Sigmoid colon (tissue), 7 donors: ENCODE data around the gene PYGB. TPM values are rescaled to one million over a fixed set of nuclear protein-coding genes. Genes with fewer than 3 reads are reported as not detected.
"Not testable (repeated sequence)": the region's sequence is repeated elsewhere in the genome, so short reads cannot be mapped to it uniquely, and the experiment has no call there.

ENCODE experiments used
- DNase-seq: peaks from one replicate; pipeline ENCODE4 v3.0.0-alpha.2; 2019
- H3K27ac ChIP-seq, 4 donors: fragments of 200-600 bp; sonication (generic); one replicate each; pipeline ENCODE4 v1.5.1; 2016 to 2019; ENCODE audit warnings: mild to moderate bottlenecking in 1 of 4
- H3K27me3 ChIP-seq, 3 donors: fragments of 200-600 bp; sonication (generic); one replicate each; pipeline ENCODE4 v1.5.1; 2019; ENCODE audit warnings: mild to moderate bottlenecking in 1 of 3
- H3K36me3 ChIP-seq, 4 donors: fragments of 200-600 bp; sonication (generic); one replicate each; pipeline ENCODE4 v1.5.1; 2016 to 2019
- H3K4me1 ChIP-seq, 4 donors: fragments of 200-600 bp; sonication (generic); one replicate each; pipeline ENCODE4 v1.5.1; 2017 to 2019
- H3K4me3 ChIP-seq, 4 donors: fragments of 200-600 bp; sonication (generic); one replicate each; pipeline ENCODE4 v1.5.1; 2017 to 2019; ENCODE audit warnings: mild to moderate bottlenecking in 2 of 4, moderate library complexity in 1 of 4
- H3K9me3 ChIP-seq, 4 donors: fragments of 200-600 bp in 3 of 4; sonication (generic) in 3 of 4; one replicate each; pipeline versions ENCODE4 v1.5.1 to v1.6.1; 2013 to 2019
- CTCF ChIP-seq, 4 experiments: fragments of 450-650 bp in 3 of 4; fragments of 200-600 bp in 1 of 4; IDR thresholded peaks; one replicate each; pipeline ENCODE4 v1.5.1; 2016 to 2019; ENCODE audit warnings: antibody characterized with exemption in 4 of 4, mild to moderate bottlenecking in 3 of 4, moderate library complexity in 2 of 4
- EP300 ChIP-seq, 4 donors: sonication (generic); formaldehyde crosslinking; IDR thresholded peaks; one replicate each; pipeline ENCODE4 v1.6.1; 2017; ENCODE audit warnings: antibody characterized with exemption in 4 of 4
- POLR2A ChIP-seq, 2 donors: fragments of 450-650 bp; IDR thresholded peaks; one replicate each; pipeline ENCODE4 v1.6.1; 2016; ENCODE audit warnings: antibody characterized with exemption in 2 of 2, mild to moderate bottlenecking in 2 of 2, moderate library complexity in 2 of 2
- POLR2AphosphoS5 ChIP-seq, 4 donors: sonication (generic); formaldehyde crosslinking; IDR thresholded peaks; one replicate each; pipeline ENCODE4 v1.6.1; 2017; ENCODE audit warnings: antibody characterized with exemption in 4 of 4
- WGBS, 2 donors: extraction: QIAGEN DNeasy Blood & Tissue Kit; methylation state at CpG; one replicate each; pipeline ENCODE4 v1.1.7; 2013; 5-methylcytosine and 5-hydroxymethylcytosine counted together
- intact Hi-C: fragments of 100-400 bp; cut with DNase I; formaldehyde crosslinking; loops from one replicate; pipeline ENCODE4 v1.15.1; 2023
- polyA plus RNA-seq, 3 donors: library from polyadenylated mRNA; stranded (reverse); fragments of 200-250 nt; gene quantifications; one replicate each; pipeline ENCODE4 v1.2.3, GENCODE V29; 2013
- total RNA-seq, 4 donors: library from RNA; depleted of rRNA; stranded (reverse); fragments of >200 nt; gene quantifications; one replicate each; pipeline ENCODE4 v1.1.0, GENCODE V29; 2016
- donor health status: healthy with polysubstance abuse.
- donor health status: Bipolar disorder and iron deficiency.
- donor health status: healthy.

The PYGB gene
- total and polyA plus RNA-seq, 7 donors, result 45.6 to 317 (median 198) TPM

- no peaks in the 10 kb centered on the region for H3K9me3 ChIP-seq
- no peaks in the 10 kb centered on the region for H3K36me3 ChIP-seq
- no peak for TF ChIP-seq CTCF (IDR thresholded peaks at IDR 0.05)
- TF ChIP-seq EP300 (IDR thresholded peaks at IDR 0.05), result no peak
- TF ChIP-seq POLR2A (IDR thresholded peaks at IDR 0.05), result no peak
- no peak for TF ChIP-seq POLR2AphosphoS5 (IDR thresholded peaks at IDR 0.05)
- no peaks in the 10 kb centered on the region for H3K27me3 ChIP-seq
- WGBS, 2 donors, result 84 to 88% methylated on average over 15 of the region's 15 CpGs
- intact Hi-C loops, result no loop called here
- H3K4me1 ChIP-seq, result peaks cover 0 to 24% (median 20%) of the 10 kb centered on the region in 4 donors
- H3K4me3 ChIP-seq, result no peak overlapping the region
- no peak for DNase-seq
- H3K27ac ChIP-seq, result peak overlapping the region in 2 of 4 donors; percentile 78 to 83
Measured at GRCh38 chr20:25236450-25237304, 11.2 kb upstream of the PYGB start.

GRCh38 chr20:25237610-25238318 is 10.1 kb upstream of the PYGB start:
- peak in 3 of 4 donors; percentile 47 to 84 (median 69) for TF ChIP-seq POLR2AphosphoS5 (IDR thresholded peaks at IDR 0.05)
- TF ChIP-seq CTCF (IDR thresholded peaks at IDR 0.05), result no peak
- peak in 3 of 4 donors; percentile 41 to 90 (median 77) for TF ChIP-seq EP300 (IDR thresholded peaks at IDR 0.05)
- H3K4me3 ChIP-seq, result no peak overlapping the region
- H3K4me1 ChIP-seq, result peaks cover 0 to 24% (median 20%) of the 10 kb centered on the region in 4 donors
- intact Hi-C loops, result no loop called here
- 46 to 61% methylated on average over 10 of the region's 10 CpGs for WGBS, 2 donors
- H3K9me3 ChIP-seq, result no peaks in the 10 kb centered on the region
- H3K27me3 ChIP-seq, result no peaks in the 10 kb centered on the region
- no peaks in the 10 kb centered on the region for H3K36me3 ChIP-seq
- DNase-seq, result peak; percentile 87
- H3K27ac ChIP-seq, result peak overlapping the region; percentile 61 to 83 (median 72)

- H3K4me3 ChIP-seq, result no peak overlapping the region
- H3K27ac ChIP-seq, result peak overlapping the region; percentile 61 to 83 (median 72)
- 94 to 96% methylated on average over 12 of the region's 12 CpGs for WGBS, 2 donors
- no peaks in the 10 kb centered on the region for H3K27me3 ChIP-seq
- peak; percentile 50 for DNase-seq
- H3K36me3 ChIP-seq, result no peaks in the 10 kb centered on the region
- intact Hi-C loops, result no loop called here
- peaks cover 0 to 20% (median 18%) of the 10 kb centered on the region in 4 donors for H3K4me1 ChIP-seq
- TF ChIP-seq CTCF (IDR thresholded peaks at IDR 0.05) (no peak), EP300 (IDR thresholded peaks at IDR 0.05) (no peak)
- no peaks in the 10 kb centered on the region for H3K9me3 ChIP-seq
Measured at GRCh38 chr20:25238319-25239037, 9.4 kb upstream of the PYGB start.

- H3K4me3 ChIP-seq, result no peak overlapping the region
- peak overlapping the region in 1 of 4 donors; percentile 83 for H3K27ac ChIP-seq
- peak; percentile 58 for DNase-seq
- 86 to 95% methylated on average over 19 of the region's 19 CpGs for WGBS, 2 donors
- TF ChIP-seq CTCF (IDR thresholded peaks at IDR 0.05) (no peak), POLR2A (IDR thresholded peaks at IDR 0.05) (no peak), POLR2AphosphoS5 (IDR thresholded peaks at IDR 0.05) (no peak), EP300 (IDR thresholded peaks at IDR 0.05) (no peak)
- intact Hi-C loops, result no loop called here
- no peaks in the 10 kb centered on the region for H3K27me3 ChIP-seq
- H3K9me3 ChIP-seq, result no peaks in the 10 kb centered on the region
- peaks cover 0 to 18% (median 17%) of the 10 kb centered on the region in 4 donors for H3K4me1 ChIP-seq
- no peaks in the 10 kb centered on the region for H3K36me3 ChIP-seq
Measured at GRCh38 chr20:25239387-25240370, 8.2 kb upstream of the PYGB start.

- peaks cover 0 to 18% (median 17%) of the 10 kb centered on the region in 4 donors for H3K4me1 ChIP-seq
Measured at GRCh38 chr20:25240851-25241658, 6.8 kb upstream of the PYGB start.

GRCh38 chr20:25241659-25241955 is 6.3 kb upstream of the PYGB start:
- H3K4me1 ChIP-seq, result peaks cover 0 to 22% (median 17%) of the 10 kb centered on the region in 4 donors
- H3K4me3 ChIP-seq, DNase-seq, H3K27ac ChIP-seq, H3K9me3 ChIP-seq, H3K27me3 ChIP-seq, intact Hi-C loops, H3K36me3 ChIP-seq: not testable (repeated sequence)
- WGBS, 2 donors, result 43 to 69% methylated on average over 4 of the region's 4 CpGs

More at GRCh38 chr20:25240851-25241658, 6.8 kb upstream of the PYGB start:
- H3K36me3 ChIP-seq, H3K4me3 ChIP-seq, intact Hi-C loops, H3K27ac ChIP-seq, H3K27me3 ChIP-seq, H3K9me3 ChIP-seq: not testable (repeated sequence)
- 65 to 70% methylated on average over 9 of the region's 9 CpGs for WGBS, 2 donors
- DNase-seq, result peak; percentile 18
